ENCODE measurements around the gene PDCD2L.

DNA sequence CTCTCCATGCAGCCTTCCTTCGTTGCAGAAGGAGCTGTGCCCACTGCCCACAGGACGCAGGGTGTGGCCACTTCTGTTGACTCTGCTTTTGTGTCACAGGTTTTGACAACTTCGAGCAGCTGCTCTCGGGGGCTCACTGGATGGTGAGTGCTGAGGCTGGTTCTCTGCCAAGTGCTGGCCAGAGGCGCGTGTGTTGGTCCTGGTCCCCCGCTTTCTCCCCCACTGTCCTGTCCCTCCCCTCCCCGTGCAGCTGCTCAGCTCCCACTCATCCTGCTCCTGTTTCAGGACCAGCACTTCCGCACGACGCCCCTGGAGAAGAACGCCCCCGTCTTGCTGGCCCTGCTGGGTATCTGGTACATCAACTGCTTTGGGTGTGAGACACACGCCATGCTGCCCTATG, 10.6 kb upstream of the PDCD2L start:
- TF ChIP-seq, protein P1, sequence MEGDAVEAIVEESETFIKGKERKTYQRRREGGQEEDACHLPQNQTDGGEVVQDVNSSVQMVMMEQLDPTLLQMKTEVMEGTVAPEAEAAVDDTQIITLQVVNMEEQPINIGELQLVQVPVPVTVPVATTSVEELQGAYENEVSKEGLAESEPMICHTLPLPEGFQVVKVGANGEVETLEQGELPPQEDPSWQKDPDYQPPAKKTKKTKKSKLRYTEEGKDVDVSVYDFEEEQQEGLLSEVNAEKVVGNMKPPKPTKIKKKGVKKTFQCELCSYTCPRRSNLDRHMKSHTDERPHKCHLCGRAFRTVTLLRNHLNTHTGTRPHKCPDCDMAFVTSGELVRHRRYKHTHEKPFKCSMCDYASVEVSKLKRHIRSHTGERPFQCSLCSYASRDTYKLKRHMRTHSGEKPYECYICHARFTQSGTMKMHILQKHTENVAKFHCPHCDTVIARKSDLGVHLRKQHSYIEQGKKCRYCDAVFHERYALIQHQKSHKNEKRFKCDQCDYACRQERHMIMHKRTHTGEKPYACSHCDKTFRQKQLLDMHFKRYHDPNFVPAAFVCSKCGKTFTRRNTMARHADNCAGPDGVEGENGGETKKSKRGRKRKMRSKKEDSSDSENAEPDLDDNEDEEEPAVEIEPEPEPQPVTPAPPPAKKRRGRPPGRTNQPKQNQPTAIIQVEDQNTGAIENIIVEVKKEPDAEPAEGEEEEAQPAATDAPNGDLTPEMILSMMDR (IDR thresholded peaks at IDR 0.05; ENCODE audit: insufficient read depth, low read length, poor library complexity, severe bottlenecking): no peak
- no peak for TF ChIP-seq EZH2phosphoT487 (conservative IDR thresholded peaks at IDR 0.05; ENCODE audit: low read length)
